Upper lobe of left lung (tissue), 6 donors: ENCODE results near the gene PMPCA. TPM values are rescaled to one million over a fixed set of nuclear protein-coding genes. Genes with fewer than 3 reads are reported as not detected.

ENCODE experiments used
- ATAC-seq, 2 donors: fragments of 200-7000 bp; cut with Tn5 transposase; one replicate each; pipeline ENCODE4 v1.9.1; 2022; ENCODE audit warnings: mild to moderate bottlenecking in 2 of 2, moderate library complexity in 2 of 2; ENCODE audit not compliant: low FRiP score in 2 of 2
- DNase-seq, 2 donors: peaks; one replicate each; pipeline ENCODE4 v3.0.0-alpha.2; 2019 to 2020
- H3K27ac ChIP-seq, 4 donors: fragments of 200-600 bp; sonication (generic); one replicate each; pipeline ENCODE4 v1.5.1; 2016 to 2019
- H3K27me3 ChIP-seq, 4 donors: fragments of 200-600 bp; sonication (generic); one replicate each; pipeline ENCODE4 v1.5.1; 2017 to 2019
- H3K36me3 ChIP-seq, 4 donors: fragments of 200-600 bp; sonication (generic); one replicate each; pipeline ENCODE4 v1.5.1; 2016 to 2019
- H3K4me1 ChIP-seq, 4 donors: fragments of 200-600 bp; sonication (generic); one replicate each; pipeline ENCODE4 v1.5.1; 2018 to 2019
- H3K4me3 ChIP-seq, 4 donors: fragments of 200-600 bp; sonication (generic); one replicate each; pipeline ENCODE4 v1.5.1; 2017 to 2019; ENCODE audit warnings: mild to moderate bottlenecking in 2 of 4, moderate library complexity in 1 of 4
- H3K9me3 ChIP-seq, 4 donors: fragments of 200-600 bp; sonication (generic); one replicate each; pipeline ENCODE4 v1.5.1; 2018 to 2019
- CTCF ChIP-seq, 6 experiments: fragments of 450-650 bp in 4 of 6; fragments of 200-600 bp in 2 of 6; sonication (generic) in 2 of 6; IDR thresholded peaks; one replicate each; pipeline ENCODE4 v1.5.1; 2016 to 2019; ENCODE audit warnings: antibody characterized with exemption in 6 of 6
- EP300 ChIP-seq, 4 donors: sonication (generic); formaldehyde crosslinking; IDR thresholded peaks; one replicate each; pipeline ENCODE4 v1.5.1; 2017; ENCODE audit warnings: antibody characterized with exemption in 4 of 4, control low read depth in 2 of 4
- POLR2A ChIP-seq, 4 donors: fragments of 450-650 bp; IDR thresholded peaks; one replicate each; pipeline ENCODE4 v1.5.1; 2016 to 2017; ENCODE audit warnings: antibody characterized with exemption in 4 of 4, mild to moderate bottlenecking in 2 of 4
- POLR2AphosphoS5 ChIP-seq, 2 donors: sonication (generic); formaldehyde crosslinking; IDR thresholded peaks; one replicate each; pipeline ENCODE4 v1.5.1; 2017; ENCODE audit warnings: antibody characterized with exemption in 2 of 2
- WGBS, 2 donors: methylation state at CpG; one replicate each; pipeline ENCODE4 v1.1.5; 2017 to 2018; 5-methylcytosine and 5-hydroxymethylcytosine counted together
- total RNA-seq, 6 donors: library from RNA; depleted of rRNA in 4 of 6; stranded (reverse); fragments of >200 nt in 4 of 6; gene quantifications; one replicate each; pipeline versions ENCODE4 v1.1.0 to v1.2.1, GENCODE V29; 2016 to 2021
- donor health status: DM: no; HTN: no; CAD: no; lungs with moderate emphysema.
- donor health status: DM: no; HTN: yes; CAD: no; lungs with severe emphysema.

The PMPCA gene
- total RNA-seq, 6 donors from 2014 or later, result 30.4 to 48.2 (median 41.0) TPM

- WGBS, 2 donors, result 95 to 96% methylated on average over 12 of the region's 12 CpGs
- no peaks in the 10 kb centered on the region for H3K9me3 ChIP-seq
- TF ChIP-seq EP300 (IDR thresholded peaks at IDR 0.05) (no peak), POLR2AphosphoS5 (IDR thresholded peaks at IDR 0.05) (no peak), CTCF (IDR thresholded peaks at IDR 0.05) (no peak), POLR2A (IDR thresholded peaks at IDR 0.05) (no peak)
- ATAC-seq, result no peak
- no peak overlapping the region for H3K27ac ChIP-seq
- peaks cover 61 to 100% (median 98%) of the 10 kb centered on the region in 4 donors for H3K36me3 ChIP-seq
- no peak overlapping the region for H3K4me3 ChIP-seq
- no peak for DNase-seq
- H3K4me1 ChIP-seq, result no peaks in the 10 kb centered on the region
- H3K27me3 ChIP-seq, result no peaks in the 10 kb centered on the region
Measured at GRCh38 chr9:136470792-136471469, 60.5 kb downstream of the PMPCA start.

GRCh38 chr9:136471802-136472487 lies 61.5 kb downstream of the PMPCA start:
- Histone ChIP-seq H3K4me1 (no peaks in the 10 kb centered on the region), H3K27ac (no peak overlapping the region), H3K9me3 (no peaks in the 10 kb centered on the region), H3K4me3 (no peak overlapping the region), H3K36me3 (peaks cover 61 to 100% (median 98%) of the 10 kb centered on the region in 4 donors), H3K27me3 (no peaks in the 10 kb centered on the region)
- ATAC-seq, result no peak
- peak in 1 of 2 donors; percentile 78 for DNase-seq
- WGBS, 2 donors, result 93 to 96% methylated on average over 15 to 19 of the region's 19 CpGs
- TF ChIP-seq POLR2AphosphoS5 (IDR thresholded peaks at IDR 0.05) (no peak), POLR2A (IDR thresholded peaks at IDR 0.05) (no peak), CTCF (IDR thresholded peaks at IDR 0.05) (no peak), EP300 (IDR thresholded peaks at IDR 0.05) (no peak)

GRCh38 chr9:136472640-136473353 lies 62.3 kb downstream of the PMPCA start:
- DNase-seq (no peak), ATAC-seq (no peak)
- no peak overlapping the region for H3K4me3 ChIP-seq
- 89 to 92% methylated on average over 18 to 28 of the region's 28 CpGs for WGBS, 2 donors
- H3K36me3 ChIP-seq, result peaks cover 55 to 98% (median 97%) of the 10 kb centered on the region in 4 donors
- H3K4me1 ChIP-seq, result no peaks in the 10 kb centered on the region
- no peak for TF ChIP-seq POLR2A (IDR thresholded peaks at IDR 0.05)
- TF ChIP-seq CTCF (IDR thresholded peaks at IDR 0.05), result no peak
- TF ChIP-seq EP300 (IDR thresholded peaks at IDR 0.05), result no peak
- no peak overlapping the region for H3K27ac ChIP-seq
- H3K9me3 ChIP-seq, result no peaks in the 10 kb centered on the region
- H3K27me3 ChIP-seq, result no peaks in the 10 kb centered on the region

GRCh38 chr9:136473354-136473721 lies 62.9 kb downstream of the PMPCA start:
- Histone ChIP-seq H3K4me3 (no peak overlapping the region), H3K36me3 (peaks cover 51 to 96% (median 94%) of the 10 kb centered on the region in 4 donors), H3K4me1 (no peaks in the 10 kb centered on the region), H3K9me3 (no peaks in the 10 kb centered on the region), H3K27me3 (no peaks in the 10 kb centered on the region), H3K27ac (no peak overlapping the region)
- TF ChIP-seq POLR2A (IDR thresholded peaks at IDR 0.05) (no peak), POLR2AphosphoS5 (IDR thresholded peaks at IDR 0.05) (no peak), EP300 (IDR thresholded peaks at IDR 0.05) (no peak)
- 93 to 94% methylated on average over 14 of the region's 14 CpGs for WGBS, 2 donors
- no peak for ATAC-seq
- DNase-seq, result no peak

Other genes starting within 250 kb of the PMPCA start
- under 1 TPM in 1 of 6 donors, not detected in 5; 0.20 TPM for gene LHX3, start 205.5 kb upstream of the PMPCA start, total RNA-seq
- gene QSOX2, start 164.8 kb upstream of the PMPCA start, total RNA-seq, result 10 to 100 TPM in 3 of 6 donors, 1 to 10 TPM in 3; 6.9 to 14.8 (median 10.1) TPM
- gene CCDC187, start 106.6 kb upstream of the PMPCA start, total RNA-seq, result 10 to 100 TPM in 3 of 6 donors, 1 to 10 TPM in 2, under 1 TPM in 1; 0.17 to 22.3 (median 10.0) TPM
- gene GPSM1, start 83.1 kb upstream of the PMPCA start, total RNA-seq, result 10 to 100 TPM; 10.0 to 78.6 (median 24.2) TPM
- gene DNLZ, start 46.9 kb upstream of the PMPCA start, total RNA-seq, result 10 to 100 TPM in 5 of 6 donors, 1 to 10 TPM in 1; 5.2 to 35.9 (median 19.4) TPM
- gene CARD9, start 37.0 kb upstream of the PMPCA start, total RNA-seq, result 10 to 100 TPM in 5 of 6 donors, 1 to 10 TPM in 1; 3.5 to 30.4 (median 16.8) TPM
- 10 to 100 TPM in 3 of 6 donors, 1 to 10 TPM in 3; 7.8 to 35.6 (median 13.2) TPM for gene SNAPC4, start 10.5 kb upstream of the PMPCA start, total RNA-seq
- gene ENTR1, start within 50 bp of the PMPCA start, total RNA-seq, result 100 to 1,000 TPM in 1 of 6 donors, 10 to 100 TPM in 5; 29.6 to 128 (median 40.0) TPM
- gene INPP5E, start 29.2 kb downstream of the PMPCA start, total RNA-seq, result 10 to 100 TPM in 5 of 6 donors, 1 to 10 TPM in 1; 9.1 to 43.0 (median 14.1) TPM
- gene SEC16A, start 72.4 kb downstream of the PMPCA start, total RNA-seq, result 10 to 100 TPM; 64.1 to 89.1 (median 72.1) TPM
- gene NOTCH1, start 135.4 kb downstream of the PMPCA start, total RNA-seq, result 100 to 1,000 TPM in 4 of 6 donors, 10 to 100 TPM in 2; 49.6 to 175 (median 110) TPM